ENCODE data around the gene TNNC1. TPM values are rescaled to one million over a fixed set of nuclear protein-coding genes. Genes with fewer than 3 reads are reported as not detected.
A peak's percentile ranks its signal among the peaks of the same experiment; 100 is the strongest.

TNNC1 gene
- total RNA-seq, 1 donor from 2014 or later = 88.9 TPM

DNA sequence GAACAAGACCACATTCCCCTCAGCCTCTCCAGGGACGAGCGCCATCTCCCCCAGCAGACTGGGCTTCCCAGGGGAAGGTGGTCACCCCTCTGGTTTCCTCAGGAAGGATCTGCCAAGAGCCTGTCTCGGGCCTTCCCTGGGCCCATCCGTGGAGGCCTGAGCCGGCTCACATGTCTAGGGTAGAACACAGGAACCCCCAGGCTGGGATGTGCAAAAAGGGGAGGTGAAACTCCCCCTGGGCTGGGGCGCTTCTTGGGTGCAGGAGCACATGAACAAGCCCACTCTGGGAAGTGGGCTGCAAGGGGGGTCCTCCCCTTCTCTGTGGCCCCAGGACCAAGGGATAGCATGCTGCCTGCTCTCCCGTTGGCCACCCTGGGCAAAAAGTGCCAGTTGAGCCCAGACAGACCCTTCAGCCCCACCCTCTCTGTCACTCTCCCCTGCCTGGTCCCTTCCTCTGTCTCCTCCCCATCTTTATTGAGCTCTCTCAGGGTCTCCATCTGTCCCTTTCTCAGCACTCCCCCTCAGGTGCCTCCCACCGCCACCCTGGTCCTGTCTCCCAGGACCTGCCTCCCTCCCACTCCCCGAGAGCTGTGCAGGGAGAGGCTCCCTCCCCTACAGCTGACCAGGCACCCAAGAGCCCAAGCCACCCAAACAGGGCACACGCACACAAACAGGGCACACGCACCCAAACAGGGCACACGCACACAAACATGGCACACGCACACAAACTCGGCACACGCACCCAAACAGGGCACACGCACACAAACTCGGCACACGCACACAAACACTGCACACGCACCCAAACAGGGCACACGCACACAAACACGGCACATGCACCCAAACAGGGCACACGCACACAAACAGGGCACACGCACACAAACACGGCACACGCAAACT, 9.8 kb downstream of the TNNC1 start:
- peak overlapping the region; percentile 21 for H3K4me3 ChIP-seq
- H3K27ac ChIP-seq = no peak overlapping the region
- intact Hi-C loops (cut with DNase I) = no loop called here
- no peaks in the 10 kb centered on the region for H3K9me3 ChIP-seq
- TF ChIP-seq, protein P1, sequence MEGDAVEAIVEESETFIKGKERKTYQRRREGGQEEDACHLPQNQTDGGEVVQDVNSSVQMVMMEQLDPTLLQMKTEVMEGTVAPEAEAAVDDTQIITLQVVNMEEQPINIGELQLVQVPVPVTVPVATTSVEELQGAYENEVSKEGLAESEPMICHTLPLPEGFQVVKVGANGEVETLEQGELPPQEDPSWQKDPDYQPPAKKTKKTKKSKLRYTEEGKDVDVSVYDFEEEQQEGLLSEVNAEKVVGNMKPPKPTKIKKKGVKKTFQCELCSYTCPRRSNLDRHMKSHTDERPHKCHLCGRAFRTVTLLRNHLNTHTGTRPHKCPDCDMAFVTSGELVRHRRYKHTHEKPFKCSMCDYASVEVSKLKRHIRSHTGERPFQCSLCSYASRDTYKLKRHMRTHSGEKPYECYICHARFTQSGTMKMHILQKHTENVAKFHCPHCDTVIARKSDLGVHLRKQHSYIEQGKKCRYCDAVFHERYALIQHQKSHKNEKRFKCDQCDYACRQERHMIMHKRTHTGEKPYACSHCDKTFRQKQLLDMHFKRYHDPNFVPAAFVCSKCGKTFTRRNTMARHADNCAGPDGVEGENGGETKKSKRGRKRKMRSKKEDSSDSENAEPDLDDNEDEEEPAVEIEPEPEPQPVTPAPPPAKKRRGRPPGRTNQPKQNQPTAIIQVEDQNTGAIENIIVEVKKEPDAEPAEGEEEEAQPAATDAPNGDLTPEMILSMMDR (IDR thresholded peaks at IDR 0.05) = no peak
- peaks cover 5% of the 10 kb centered on the region for H3K4me1 ChIP-seq
- H3K36me3 ChIP-seq = no peaks in the 10 kb centered on the region
- H3K27me3 ChIP-seq = no peaks in the 10 kb centered on the region
- ATAC-seq = no peak
- peak; percentile 66 for DNase-seq

GRCh38 chr3:52443268-52443610, 10.6 kb downstream of the TNNC1 start:
- TF ChIP-seq, protein P1 (IDR thresholded peaks at IDR 0.05) = no peak
- H3K27me3 ChIP-seq = no peaks in the 10 kb centered on the region
- no peaks in the 10 kb centered on the region for H3K9me3 ChIP-seq
- H3K27ac ChIP-seq = no peak overlapping the region
- H3K4me1 ChIP-seq = peaks cover 5% of the 10 kb centered on the region
- peak overlapping the region; percentile 21 for H3K4me3 ChIP-seq
- ATAC-seq = no peak
- no peak for DNase-seq
- H3K36me3 ChIP-seq = no peaks in the 10 kb centered on the region
- intact Hi-C loops (cut with DNase I) = no loop called here

DNA sequence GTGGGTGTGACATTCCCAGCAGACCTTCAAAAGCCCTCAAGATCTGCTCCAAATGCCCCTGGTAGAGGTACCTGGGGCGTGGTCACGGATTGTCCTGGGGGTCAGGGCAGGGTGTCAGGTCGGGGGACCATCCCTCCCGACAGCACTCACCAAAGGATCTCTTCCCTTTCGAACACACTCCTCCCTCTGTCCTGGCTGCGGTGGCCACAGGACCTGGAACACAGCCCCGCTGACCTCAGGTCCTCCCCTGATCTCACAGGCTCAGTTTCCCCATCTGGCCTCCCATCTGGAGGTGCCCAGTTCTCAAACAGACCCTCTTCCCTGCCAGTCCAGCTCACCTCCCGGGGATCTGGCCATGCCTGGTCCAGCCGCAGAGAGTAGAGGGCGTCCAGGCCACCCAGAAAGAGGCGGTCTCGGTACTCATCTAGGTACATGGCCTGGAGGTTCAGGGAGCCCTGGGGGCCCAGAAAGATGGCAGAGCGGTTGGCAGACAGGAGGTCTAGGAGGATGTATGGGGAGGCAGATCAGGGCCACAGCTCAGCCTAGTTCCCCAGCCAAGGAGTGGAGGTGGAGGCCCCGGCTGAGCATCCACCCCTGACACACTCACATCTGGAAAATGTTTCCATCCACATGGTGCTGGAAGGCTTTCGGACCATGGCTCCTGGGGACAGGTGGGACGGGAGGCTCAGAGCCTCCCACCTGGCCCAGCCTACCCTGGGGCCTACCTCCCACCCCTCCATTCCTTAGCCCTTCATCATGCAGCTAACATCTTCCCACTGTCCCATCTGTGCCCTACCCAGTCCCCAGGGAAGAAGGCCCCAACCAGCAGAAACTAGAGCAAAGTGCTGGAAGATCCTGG, 11.2 kb downstream of the TNNC1 start:
- Histone ChIP-seq H3K27ac (no peak overlapping the region), H3K9me3 (no peaks in the 10 kb centered on the region), H3K4me1 (peaks cover 5% of the 10 kb centered on the region), H3K4me3 (no peak overlapping the region), H3K36me3 (no peaks in the 10 kb centered on the region), H3K27me3 (no peaks in the 10 kb centered on the region)
- no peak for ATAC-seq
- TF ChIP-seq, protein P1 (IDR thresholded peaks at IDR 0.05) = no peak
- no peak for DNase-seq
- intact Hi-C loops (cut with DNase I) = no loop called here

DNA sequence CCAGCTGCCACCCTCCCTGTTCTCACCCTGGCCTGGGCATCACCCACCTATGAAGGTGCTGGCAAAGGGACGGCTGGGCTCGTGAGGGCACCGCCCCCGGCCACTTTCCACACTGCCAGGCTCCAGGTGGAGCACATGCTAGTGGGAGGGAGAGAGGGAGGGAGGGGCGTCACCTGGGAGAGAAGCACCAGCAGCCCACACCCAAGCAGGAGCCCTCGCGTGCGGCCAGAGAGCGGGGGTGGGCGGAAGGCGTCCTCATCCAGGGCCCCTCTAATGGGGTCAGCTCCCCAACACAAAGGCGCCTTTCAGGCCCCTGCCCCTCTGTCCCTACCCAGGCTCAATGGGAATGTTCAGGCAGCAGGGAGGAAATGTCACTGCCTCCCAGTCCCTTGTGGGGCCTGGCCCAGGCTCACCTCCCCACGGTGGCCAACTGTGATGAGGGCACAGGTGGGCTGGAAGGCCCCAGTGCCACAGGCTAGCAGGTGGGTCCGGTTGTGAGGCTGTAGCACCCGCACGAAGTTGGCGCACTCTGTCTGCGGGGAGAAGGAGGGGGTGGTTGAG, 12.0 kb downstream of the TNNC1 start:
- H3K36me3 ChIP-seq = no peaks in the 10 kb centered on the region
- ATAC-seq (no peak), DNase-seq (peak; percentile 48)
- peaks cover 5% of the 10 kb centered on the region for H3K4me1 ChIP-seq
- no peak overlapping the region for H3K4me3 ChIP-seq
- no peaks in the 10 kb centered on the region for H3K27me3 ChIP-seq
- H3K27ac ChIP-seq = no peak overlapping the region
- TF ChIP-seq, protein P1 (IDR thresholded peaks at IDR 0.05) = no peak
- H3K9me3 ChIP-seq = no peaks in the 10 kb centered on the region
- intact Hi-C loops (cut with DNase I) = no loop called here

DNA sequence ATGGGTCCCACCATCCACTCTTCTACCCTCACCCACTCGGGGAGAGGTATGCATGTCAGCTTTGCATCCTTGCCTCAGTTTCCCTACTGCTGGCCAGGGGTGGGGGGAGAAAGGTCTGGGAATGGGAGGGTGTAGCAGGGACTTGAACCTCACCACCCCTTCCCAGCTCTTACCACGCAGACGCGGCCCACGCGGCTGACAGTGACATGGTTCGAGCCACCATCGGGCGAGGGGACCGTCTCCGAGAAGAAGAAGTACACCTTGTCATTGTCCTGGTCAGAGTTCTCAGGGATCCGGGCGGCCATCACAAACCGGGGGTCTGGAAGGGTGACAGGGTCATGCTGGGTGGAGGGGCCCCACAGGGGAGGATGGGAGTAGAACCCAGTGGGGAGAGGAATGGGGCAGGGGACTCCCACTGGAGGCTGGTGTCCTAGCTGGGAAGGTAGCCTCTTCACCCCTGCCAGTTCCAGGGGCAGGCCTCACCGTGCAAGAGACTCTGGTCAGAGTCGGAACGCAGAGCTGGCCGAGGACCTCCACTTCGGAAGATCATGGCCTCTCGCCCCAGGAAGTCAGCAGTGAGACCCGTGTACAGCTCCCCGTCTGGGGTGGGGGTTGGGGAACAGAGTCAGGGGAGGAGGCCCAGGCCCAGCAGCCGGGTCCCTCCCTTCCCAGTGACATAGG, 12.6 kb downstream of the TNNC1 start:
- Histone ChIP-seq H3K27me3 (no peaks in the 10 kb centered on the region), H3K9me3 (no peaks in the 10 kb centered on the region), H3K4me1 (peaks cover 5% of the 10 kb centered on the region), H3K27ac (no peak overlapping the region), H3K36me3 (no peaks in the 10 kb centered on the region), H3K4me3 (no peak overlapping the region)
- DNase-seq = peak; percentile 59
- TF ChIP-seq, protein P1 (IDR thresholded peaks at IDR 0.05) = no peak
- intact Hi-C loops (cut with DNase I) = no loop called here
- no peak for ATAC-seq

All from upper lobe of right lung (tissue), 1 donor.